ENCODE results near the gene NCKAP5.

DNA sequence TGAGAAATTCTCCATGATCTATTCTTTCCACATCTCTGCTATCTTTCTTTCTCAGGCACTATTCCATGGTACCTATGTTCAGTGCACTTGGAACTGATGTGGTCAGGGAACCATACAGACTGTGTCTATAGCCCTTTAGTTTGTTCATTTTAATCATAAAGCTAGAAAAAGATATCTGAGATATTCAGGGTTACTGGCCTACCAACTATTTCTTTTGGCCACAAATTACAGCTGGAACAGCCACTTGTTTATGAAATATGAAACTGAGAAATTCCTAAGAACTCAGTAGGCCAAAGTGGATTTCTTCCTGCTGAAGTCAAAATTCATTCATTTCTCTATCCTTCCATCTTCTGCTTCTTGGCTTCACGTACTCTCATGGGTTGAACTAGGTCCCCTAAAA, 875.4 kb downstream of the NCKAP5 start:
- TF ChIP-seq, protein P1, sequence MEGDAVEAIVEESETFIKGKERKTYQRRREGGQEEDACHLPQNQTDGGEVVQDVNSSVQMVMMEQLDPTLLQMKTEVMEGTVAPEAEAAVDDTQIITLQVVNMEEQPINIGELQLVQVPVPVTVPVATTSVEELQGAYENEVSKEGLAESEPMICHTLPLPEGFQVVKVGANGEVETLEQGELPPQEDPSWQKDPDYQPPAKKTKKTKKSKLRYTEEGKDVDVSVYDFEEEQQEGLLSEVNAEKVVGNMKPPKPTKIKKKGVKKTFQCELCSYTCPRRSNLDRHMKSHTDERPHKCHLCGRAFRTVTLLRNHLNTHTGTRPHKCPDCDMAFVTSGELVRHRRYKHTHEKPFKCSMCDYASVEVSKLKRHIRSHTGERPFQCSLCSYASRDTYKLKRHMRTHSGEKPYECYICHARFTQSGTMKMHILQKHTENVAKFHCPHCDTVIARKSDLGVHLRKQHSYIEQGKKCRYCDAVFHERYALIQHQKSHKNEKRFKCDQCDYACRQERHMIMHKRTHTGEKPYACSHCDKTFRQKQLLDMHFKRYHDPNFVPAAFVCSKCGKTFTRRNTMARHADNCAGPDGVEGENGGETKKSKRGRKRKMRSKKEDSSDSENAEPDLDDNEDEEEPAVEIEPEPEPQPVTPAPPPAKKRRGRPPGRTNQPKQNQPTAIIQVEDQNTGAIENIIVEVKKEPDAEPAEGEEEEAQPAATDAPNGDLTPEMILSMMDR (conservative IDR thresholded peaks at IDR 0.05; ENCODE audit: low read depth, low read length): no peak
- no peak for TF ChIP-seq EZH2 (IDR thresholded peaks at IDR 0.05; ENCODE audit: low read length, unreplicated experiment)
- TF ChIP-seq EZH2phosphoT487 (IDR thresholded peaks at IDR 0.05; ENCODE audit: borderline replicate concordance, low read length): no peak

Measured in PC-3 (cell line).